Lower lobe of right lung (tissue), 2 donors: ENCODE results near the gene NECAB3. TPM values are rescaled to one million over a fixed set of nuclear protein-coding genes. Genes with fewer than 3 reads are reported as not detected.

ENCODE experiments used
- ATAC-seq, 2 donors: fragments of 200-7000 bp; cut with Tn5 transposase; one replicate each; pipeline ENCODE4 v1.9.1; 2020 to 2022; ENCODE audit warnings: mild to moderate bottlenecking in 2 of 2, moderate library complexity in 2 of 2
- DNase-seq: peaks from one replicate; pipeline ENCODE4 v3.0.0-alpha.2; 2020
- H3K27ac ChIP-seq: fragments of 200-600 bp; one replicate; pipeline ENCODE4 v1.8.0; 2022
- H3K27me3 ChIP-seq: fragments of 200-600 bp; one replicate; pipeline ENCODE4 v1.8.0; 2022; ENCODE audit warnings: low read depth
- H3K36me3 ChIP-seq: fragments of 200-600 bp; one replicate; pipeline ENCODE4 v1.8.0; 2022; ENCODE audit warnings: mild to moderate bottlenecking
- H3K4me1 ChIP-seq: fragments of 200-600 bp; one replicate; pipeline ENCODE4 v1.8.0; 2022
- H3K4me3 ChIP-seq: fragments of 200-600 bp; one replicate; pipeline ENCODE4 v1.8.0; 2022; ENCODE audit warnings: mild to moderate bottlenecking
- H3K9me3 ChIP-seq: fragments of 200-600 bp; one replicate; pipeline ENCODE4 v1.8.0; 2022
- intact Hi-C: fragments of 100-400 bp; cut with DNase I; formaldehyde crosslinking; loops from one replicate; pipeline ENCODE4 v1.11.0; 2022
- total RNA-seq: library from RNA; stranded (reverse); fragmentation: NEBNext Ultra II Directional; extraction: Animal tissue kit (Norgen Biotek cat#: 25700); gene quantifications from one replicate; pipeline ENCODE4 v1.2.1, GENCODE V29; 2021
- TF ChIP-seq, protein P1 (sequence below): fragments of 200-600 bp; IDR thresholded peaks from one replicate; pipeline ENCODE4 v1.8.0; 2022; ENCODE audit warnings: antibody characterized with exemption, mild to moderate bottlenecking
- donor health status: DM: no; HTN: yes; CAD: no; lungs with severe emphysema.

Gene NECAB3
- total RNA-seq, 1 donor from 2014 or later, result 60.3 TPM

DNA sequence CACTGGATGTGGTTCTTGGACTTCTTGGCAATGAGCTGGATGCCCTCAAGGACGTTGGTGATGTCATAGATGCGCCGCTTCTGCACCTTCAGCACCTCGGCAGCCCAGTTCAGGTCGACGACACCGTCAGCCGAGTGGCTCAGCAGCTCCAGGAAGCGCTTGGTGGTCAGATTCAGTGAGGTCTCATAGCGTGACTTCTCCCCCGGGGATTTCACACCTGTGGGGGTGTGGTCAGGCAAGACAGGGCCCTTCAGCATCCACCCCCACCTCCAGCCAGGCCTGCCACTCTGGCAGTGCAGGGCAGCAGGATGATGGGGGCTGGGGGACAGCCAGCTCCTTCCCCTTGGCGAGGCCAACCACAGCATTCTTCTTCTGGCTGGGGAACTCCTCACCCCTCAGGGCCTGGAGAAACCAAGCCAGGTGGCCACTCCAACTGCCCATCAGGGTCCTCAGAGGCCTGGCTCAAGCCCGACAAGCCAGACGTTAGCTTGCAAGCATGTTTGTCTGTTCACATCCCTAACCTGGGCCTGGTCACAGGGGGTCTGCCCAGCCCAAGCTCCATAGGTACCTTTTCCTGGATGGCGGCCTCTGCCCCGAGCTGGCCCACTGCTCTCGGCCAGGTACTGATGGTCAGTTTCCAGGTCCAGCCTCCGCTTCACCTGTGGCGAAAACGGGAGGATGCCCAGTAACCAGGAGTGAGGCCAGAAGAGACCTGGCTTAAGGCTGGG lies 5.7 kb upstream of the NECAB3 start:
- ATAC-seq (no peak), DNase-seq (no peak)
- no peaks in the 10 kb centered on the region for H3K27me3 ChIP-seq
- no peaks in the 10 kb centered on the region for H3K36me3 ChIP-seq
- intact Hi-C loops, result no loop called here
- no peak overlapping the region for H3K4me3 ChIP-seq
- TF ChIP-seq, protein P1, sequence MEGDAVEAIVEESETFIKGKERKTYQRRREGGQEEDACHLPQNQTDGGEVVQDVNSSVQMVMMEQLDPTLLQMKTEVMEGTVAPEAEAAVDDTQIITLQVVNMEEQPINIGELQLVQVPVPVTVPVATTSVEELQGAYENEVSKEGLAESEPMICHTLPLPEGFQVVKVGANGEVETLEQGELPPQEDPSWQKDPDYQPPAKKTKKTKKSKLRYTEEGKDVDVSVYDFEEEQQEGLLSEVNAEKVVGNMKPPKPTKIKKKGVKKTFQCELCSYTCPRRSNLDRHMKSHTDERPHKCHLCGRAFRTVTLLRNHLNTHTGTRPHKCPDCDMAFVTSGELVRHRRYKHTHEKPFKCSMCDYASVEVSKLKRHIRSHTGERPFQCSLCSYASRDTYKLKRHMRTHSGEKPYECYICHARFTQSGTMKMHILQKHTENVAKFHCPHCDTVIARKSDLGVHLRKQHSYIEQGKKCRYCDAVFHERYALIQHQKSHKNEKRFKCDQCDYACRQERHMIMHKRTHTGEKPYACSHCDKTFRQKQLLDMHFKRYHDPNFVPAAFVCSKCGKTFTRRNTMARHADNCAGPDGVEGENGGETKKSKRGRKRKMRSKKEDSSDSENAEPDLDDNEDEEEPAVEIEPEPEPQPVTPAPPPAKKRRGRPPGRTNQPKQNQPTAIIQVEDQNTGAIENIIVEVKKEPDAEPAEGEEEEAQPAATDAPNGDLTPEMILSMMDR, result no peak
- peaks cover 27% of the 10 kb centered on the region for H3K4me1 ChIP-seq
- no peaks in the 10 kb centered on the region for H3K9me3 ChIP-seq
- no peak overlapping the region for H3K27ac ChIP-seq

DNA sequence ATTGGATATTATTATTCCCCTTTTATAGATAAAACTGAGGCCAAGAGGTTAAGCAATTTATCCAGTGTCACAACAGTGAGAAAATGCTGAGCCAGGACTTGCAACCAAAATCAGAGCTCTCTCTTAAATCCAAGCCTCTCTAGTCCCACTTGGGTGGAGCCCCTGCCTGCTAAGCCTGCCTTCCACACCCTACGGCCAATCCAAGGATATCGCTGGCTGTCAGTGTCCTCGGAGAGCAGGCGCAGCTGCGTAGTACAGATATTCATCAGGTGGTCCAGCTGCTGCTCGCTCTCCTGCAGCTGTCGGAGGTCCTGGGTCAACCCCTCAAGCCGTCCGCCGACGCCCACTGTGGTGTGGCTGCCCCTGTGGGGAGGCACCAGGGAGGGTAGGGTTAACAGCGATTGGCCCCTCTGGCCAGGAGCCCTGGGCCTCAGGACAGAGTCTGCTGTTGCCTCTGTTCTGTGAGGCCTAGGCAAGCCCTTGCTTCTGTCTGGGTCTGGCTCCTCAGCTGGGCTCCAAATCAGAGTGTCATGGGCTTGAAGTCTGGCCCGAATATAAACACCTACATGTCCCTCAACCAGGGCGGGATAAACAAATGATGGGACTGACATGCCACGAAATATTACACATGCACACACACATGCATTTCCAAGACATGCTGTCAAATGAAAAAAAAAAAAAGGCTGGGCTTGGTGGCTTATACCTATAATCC lies 3.9 kb upstream of the NECAB3 start:
- Histone ChIP-seq H3K27ac (no peak overlapping the region), H3K36me3 (no peaks in the 10 kb centered on the region), H3K4me3 (no peak overlapping the region), H3K9me3 (no peaks in the 10 kb centered on the region), H3K27me3 (no peaks in the 10 kb centered on the region), H3K4me1 (peaks cover 26% of the 10 kb centered on the region)
- TF ChIP-seq, protein P1, result no peak
- intact Hi-C loops, result no loop called here
- ATAC-seq (no peak), DNase-seq (no peak)

DNA sequence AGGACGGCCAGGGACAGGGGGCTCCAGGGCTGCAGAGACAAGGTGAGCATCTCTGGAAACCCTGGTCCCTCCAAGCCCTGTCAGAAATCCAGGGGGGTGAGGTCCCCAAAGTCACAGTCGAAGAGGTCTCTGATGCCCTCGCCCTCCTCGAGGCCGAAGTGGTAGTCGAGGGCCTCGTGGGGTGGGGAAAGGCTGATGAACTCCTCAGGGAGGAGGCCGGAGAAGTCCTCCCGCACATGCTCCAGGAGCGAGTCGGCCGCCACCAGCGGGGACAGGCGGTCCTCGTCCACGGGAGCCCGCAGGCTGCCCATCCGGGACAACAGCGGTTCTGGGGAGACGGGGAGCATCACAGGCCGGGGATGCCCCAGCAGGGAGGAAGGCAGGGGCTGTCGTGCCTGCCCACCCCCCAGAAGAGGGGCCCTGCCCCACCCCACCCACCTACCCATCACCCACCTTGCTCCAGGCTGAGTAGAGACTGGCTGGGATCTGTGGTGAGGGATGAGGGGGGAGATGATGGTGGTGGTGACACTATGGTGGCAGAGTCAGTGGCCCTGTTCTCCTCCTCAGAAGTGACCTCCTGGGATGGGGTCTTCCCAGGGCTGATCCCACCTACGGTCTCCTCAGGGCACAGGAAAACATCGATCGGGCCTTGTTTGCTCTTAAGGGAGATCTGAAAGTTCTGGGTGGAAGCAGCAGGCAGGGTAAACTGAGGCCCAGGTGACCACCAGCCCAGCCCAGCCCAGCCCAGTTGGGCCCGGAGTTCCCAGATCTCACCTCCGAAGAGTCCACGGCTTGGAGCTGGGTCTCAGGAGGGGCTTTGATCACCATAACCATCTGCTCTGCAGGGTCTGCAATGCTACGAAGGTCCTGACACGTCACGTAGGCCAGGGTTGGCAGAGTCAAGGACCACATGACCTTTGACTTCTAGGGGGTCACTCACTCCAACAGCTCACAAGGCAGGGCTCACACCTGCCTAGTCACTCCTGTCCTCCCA lies 2.7 kb upstream of the NECAB3 start:
- Histone ChIP-seq H3K4me3 (no peak overlapping the region), H3K27ac (peak overlapping the region; percentile 32), H3K9me3 (no peaks in the 10 kb centered on the region), H3K4me1 (peaks cover 36% of the 10 kb centered on the region), H3K36me3 (no peaks in the 10 kb centered on the region), H3K27me3 (no peaks in the 10 kb centered on the region)
- intact Hi-C loops, result no loop called here
- ATAC-seq (no peak), DNase-seq (no peak)
- TF ChIP-seq, protein P1, result no peak

DNA sequence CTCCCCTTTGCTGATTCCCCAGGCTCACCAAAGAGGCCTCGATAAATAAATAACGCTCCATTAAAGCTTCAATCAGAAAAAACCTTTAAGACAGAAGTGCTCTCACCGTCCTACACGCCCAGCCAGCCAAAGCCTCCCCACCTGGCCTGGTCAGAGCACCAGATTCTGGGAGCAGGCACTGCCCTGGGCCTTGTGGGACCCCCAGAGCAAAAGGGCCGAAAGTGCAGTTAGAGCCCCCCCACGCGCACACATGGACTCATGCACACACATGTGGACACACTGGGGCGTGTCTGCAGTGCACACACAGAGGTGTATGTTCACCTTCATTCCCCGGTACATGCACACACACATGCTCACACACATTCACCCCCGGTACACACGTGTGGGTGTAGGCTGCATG lies 1.9 kb upstream of the NECAB3 start:
- Histone ChIP-seq H3K9me3 (no peaks in the 10 kb centered on the region), H3K4me1 (peaks cover 36% of the 10 kb centered on the region), H3K4me3 (no peak overlapping the region), H3K27ac (peak overlapping the region; percentile 83), H3K36me3 (peaks cover 4% of the 10 kb centered on the region), H3K27me3 (no peaks in the 10 kb centered on the region)
- intact Hi-C loops, result no loop called here
- TF ChIP-seq, protein P1, result no peak
- ATAC-seq (no peak), DNase-seq (no peak)
